Cortex of kidney (tissue), 1 donor: Measurements from ENCODE around the gene ATP2B3.

ENCODE experiments used
- DNase-seq: peaks from one replicate; lab custom pipeline; 2025; lab: John Stamatoyannopoulos, UW

Gene ATP2B3

GRCh38 chrX:153537526-153538295, 20.3 kb downstream of the ATP2B3 start:
- no peak for DNase-seq

- DNase-seq = no peak
These were observed 21.0 kb downstream of the ATP2B3 start for GRCh38 chrX:153538424-153538823.

GRCh38 chrX:153539171-153539978, 21.9 kb downstream of the ATP2B3 start:
- no peak for DNase-seq

DNA sequence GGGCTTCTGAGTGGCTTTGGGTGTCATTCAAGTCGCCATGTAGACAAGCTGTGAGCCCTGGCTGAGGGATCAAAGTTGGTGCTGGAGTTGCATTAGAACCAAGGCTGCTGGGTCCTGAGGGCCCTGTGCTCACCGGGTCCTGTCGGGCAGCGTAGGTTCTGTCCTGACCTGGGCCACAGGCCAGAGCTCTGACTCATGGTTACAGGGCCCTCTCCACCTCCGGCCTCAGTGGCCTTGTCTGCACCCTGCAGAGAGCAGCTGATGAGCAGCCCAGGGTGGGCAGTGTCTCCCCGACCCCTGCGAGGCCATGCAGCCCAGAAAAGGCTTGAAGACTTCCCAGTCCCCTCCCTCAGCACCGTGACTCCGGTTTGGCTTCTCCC, 22.5 kb downstream of the ATP2B3 start:
- DNase-seq = no peak

DNA sequence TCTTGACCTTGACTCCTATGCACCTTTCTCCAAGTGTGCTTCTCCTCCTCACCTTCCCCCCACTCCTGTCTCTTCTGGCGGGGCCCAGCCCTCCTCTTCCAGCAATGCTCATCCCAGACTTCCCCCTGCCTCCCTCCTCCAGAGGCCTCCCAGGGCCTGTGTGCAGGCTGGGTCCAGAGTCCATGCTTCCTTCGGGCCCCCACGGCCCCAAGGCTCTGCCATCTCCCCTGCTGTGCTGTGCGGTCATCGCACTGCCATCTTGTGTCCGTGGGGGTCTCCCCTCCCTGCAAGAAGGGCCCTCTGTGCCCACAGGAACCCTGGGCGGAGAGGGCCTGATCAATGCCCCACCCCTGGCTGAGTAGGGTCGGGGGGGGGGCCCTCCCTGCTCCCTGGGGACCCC, 27.3 kb downstream of the ATP2B3 start:
- no peak for DNase-seq

GRCh38 chrX:153546386-153546785, 28.9 kb downstream of the ATP2B3 start:
- DNase-seq = no peak

- DNase-seq = no peak
These were observed 29.8 kb downstream of the ATP2B3 start for GRCh38 chrX:153547195-153547594.

DNA sequence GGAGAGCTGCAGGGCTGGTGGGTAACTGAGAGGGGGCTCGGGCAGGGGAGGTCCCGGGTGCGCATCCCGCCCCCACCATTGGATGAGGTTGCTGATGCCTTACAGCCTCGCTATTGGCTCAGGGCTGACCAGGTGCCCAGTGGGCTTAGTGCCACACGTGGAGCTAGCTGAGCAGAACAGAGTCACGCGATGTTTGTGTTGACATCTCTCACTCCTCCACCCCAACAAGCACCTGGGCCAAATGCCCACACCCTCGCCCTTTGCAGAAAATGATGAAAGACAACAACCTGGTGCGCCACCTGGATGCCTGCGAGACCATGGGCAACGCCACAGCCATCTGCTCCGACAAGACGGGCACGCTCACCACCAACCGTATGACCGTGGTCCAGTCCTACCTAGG, 31.8 kb downstream of the ATP2B3 start:
- DNase-seq = no peak

DNA sequence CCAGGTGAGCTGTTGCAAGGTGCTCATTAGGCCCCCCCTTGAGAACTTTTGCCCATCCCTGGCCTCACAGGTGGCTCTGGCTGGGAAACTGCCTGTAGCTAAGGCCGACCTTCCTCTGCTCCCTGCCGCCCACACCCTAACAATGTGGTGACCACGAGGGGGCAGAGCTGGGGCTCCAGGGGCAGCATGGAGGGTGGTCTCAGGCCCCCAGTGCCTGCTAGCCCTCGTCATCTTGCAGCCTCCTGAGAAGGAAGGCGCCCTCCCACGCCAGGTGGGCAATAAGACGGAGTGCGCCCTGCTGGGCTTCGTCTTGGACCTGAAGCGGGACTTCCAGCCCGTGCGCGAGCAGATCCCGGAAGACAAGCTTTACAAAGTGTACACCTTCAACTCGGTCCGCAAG, 32.4 kb downstream of the ATP2B3 start:
- no peak for DNase-seq

- no peak for DNase-seq
These were observed 33.7 kb downstream of the ATP2B3 start for GRCh38 chrX:153551135-153551534.

DNA sequence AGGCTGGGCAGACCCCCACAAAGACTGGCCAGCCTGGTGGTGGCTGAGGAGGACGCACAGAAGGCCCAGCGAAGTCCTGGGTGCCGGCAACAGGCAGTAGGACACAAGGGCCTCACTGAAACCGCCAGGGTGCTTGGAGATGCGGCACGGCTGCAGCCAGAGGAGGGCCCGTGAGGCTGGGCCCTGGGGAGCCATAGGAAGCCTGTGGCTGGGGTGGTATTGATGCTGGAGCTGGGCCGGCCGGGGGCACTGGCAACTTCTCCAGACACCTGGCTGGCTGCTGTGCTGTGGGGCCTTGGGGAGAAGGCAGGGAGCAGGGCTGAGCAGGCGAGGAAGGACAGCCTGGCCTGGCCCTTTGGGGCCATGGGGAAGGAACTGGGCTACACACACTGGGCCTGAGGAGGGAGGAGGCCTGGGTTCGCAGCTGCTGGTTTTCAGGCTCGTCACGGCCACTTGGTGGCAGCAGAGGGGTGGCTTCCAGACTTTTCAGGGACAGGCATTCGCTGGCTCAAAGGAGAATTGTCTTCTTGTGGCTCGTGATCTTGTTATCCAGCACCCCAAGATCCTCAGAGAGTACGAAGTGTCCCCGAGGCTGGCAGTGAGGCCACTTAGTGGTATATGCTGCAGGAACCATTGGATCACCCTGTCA, 37.2 kb downstream of the ATP2B3 start:
- no peak for DNase-seq

GRCh38 chrX:153556767-153557166, 39.3 kb downstream of the ATP2B3 start:
- no peak for DNase-seq

DNA sequence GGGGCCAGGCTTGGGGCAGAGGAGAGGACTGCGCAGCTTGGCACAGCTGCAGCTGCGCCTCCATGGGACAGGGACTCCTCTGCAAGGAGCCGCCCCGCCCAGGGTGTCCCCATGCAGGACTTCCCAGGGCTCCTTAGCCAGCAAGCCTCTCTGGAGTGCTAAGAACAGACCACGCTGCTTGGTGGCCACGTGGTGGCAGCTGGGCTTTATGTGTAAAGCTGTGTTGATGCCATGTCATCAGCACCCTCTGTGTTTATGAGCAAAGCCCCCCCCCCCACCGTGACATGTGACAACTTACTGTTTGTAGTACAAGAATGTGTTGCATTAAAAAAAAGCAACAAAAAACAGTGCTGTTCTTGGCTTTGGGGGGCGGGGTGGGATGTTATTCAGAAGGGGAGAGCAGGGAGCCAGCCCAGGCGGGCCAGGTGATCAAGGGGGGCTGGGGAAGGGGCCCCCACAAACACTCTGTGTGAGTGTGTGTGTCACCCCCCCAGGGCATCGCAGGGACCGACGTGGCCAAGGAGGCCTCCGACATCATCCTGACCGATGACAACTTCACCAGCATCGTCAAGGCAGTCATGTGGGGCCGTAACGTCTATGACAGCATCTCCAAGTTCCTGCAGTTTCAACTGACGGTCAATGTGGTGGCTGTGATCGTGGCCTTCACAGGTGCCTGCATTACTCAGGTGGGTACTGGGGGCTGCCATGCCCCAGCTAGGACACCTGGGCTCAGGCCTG, 40.3 kb downstream of the ATP2B3 start:
- DNase-seq = no peak

DNA sequence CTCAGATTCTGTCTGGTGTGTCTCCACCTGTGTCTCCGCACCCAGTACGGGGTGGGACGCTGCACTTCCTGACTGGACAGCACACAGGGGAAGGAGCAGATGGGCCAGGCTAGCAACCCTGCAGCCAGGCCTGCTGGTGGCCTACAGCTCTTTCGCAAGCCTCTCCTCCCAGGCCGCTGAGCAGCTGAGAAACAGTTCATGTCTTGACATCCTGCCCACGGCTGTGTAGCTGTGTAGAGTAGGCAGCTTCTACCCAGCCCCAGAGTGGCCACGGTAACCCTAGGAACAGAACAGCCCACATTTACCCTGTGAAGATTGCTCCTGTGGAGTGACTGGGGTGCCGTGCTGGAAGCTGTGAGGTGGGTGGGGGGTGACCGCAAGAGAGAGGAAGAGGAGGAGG, 42.6 kb downstream of the ATP2B3 start:
- DNase-seq = no peak

GRCh38 chrX:153560466-153560865, 43.0 kb downstream of the ATP2B3 start:
- no peak for DNase-seq

DNA sequence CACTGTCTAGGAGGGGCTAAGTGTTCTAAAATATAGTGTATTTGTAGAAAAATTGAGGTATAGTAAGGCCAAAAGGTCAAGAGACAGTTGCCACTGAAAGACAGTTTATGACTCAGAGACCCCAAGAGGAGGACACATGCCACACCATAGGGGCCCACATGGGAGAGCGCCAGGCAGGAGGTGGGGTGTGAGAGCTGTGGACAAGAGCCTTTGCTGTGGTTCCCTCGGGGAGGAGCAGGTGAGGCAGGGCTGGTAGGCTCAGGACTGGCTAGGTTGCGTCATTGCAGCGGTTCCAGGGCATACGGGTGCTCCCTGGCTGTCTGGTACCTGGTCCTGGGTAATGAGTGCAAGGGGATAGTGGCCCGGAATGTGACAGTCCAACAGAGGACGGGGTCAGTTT, 43.9 kb downstream of the ATP2B3 start:
- no peak for DNase-seq

- no peak for DNase-seq
These were observed 45.1 kb downstream of the ATP2B3 start for GRCh38 chrX:153562546-153562945.

DNA sequence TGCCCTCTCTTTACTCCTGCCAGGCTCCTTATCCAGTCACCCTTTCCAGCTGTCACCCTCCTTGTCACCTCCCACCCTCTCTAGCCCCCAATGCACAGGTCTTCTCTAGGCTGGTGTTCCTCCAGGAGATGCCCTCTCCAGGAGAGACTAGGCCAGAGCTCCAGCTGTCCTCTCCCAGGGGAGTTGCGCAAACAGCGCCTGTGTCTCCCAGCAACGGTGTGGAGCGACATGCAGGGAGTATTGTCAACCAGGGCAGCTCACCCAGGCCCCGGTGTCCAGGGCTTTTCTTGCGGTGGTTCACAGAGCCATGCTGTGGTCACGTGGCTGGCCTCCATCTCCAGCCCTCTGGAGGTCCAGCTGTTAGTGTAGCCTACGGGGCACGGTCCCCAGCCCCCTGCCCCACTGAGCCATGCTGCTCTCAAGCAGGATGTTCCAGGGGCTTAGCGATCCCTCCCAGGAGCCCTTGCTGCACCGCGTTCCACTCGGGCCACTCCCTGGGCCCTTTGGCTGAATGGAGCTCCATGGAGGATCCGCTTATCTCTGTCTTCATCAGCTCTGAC, 46.7 kb downstream of the ATP2B3 start:
- no peak for DNase-seq

GRCh38 chrX:153565996-153566580, 48.6 kb downstream of the ATP2B3 start:
- no peak for DNase-seq

- DNase-seq = no peak
These were observed 51.1 kb downstream of the ATP2B3 start for GRCh38 chrX:153568451-153569011.

DNA sequence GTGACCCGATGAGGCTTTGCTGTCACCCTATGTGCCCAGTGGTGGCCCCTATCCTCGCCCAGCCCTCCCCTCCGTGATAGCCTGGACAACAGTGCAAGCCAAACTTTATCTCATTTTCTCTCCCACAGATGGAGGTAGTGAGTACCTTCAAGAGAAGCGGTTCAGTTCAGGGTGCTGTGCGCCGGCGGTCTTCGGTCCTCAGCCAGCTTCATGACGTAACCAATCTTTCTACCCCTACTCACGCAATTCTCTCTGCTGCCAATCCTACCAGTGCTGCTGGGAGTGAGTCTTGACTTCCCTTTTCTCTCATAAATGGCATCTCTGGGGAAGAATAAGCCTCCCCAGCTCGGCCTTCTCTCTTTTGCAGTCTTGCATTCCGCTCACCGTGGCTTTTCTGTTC, 52.0 kb downstream of the ATP2B3 start:
- no peak for DNase-seq
